NCI-H1105 treated with DMSO at 0.1 percent for 48 hours (cell line): ENCODE results near the gene CGREF1.
"Not testable (repeated sequence)": the region's sequence is repeated elsewhere in the genome, so short reads cannot be mapped to it uniquely, and the experiment has no call there.

ENCODE experiments used
- DNase-seq: peaks from one replicate; lab custom pipeline; 2025; lab: John Stamatoyannopoulos, UW

Gene CGREF1

GRCh38 chr2:27087823-27088410 lies 31.0 kb downstream of the CGREF1 start:
- no peak for DNase-seq

GRCh38 chr2:27086724-27087593 lies 32.0 kb downstream of the CGREF1 start, which contains the start of gene KHK:
KHK (plus strand) TSS chr2:27086772; CDS start chr2:27087260, 488 bp downstream.
- peak; percentile 75 for DNase-seq

- peak; percentile 88 for DNase-seq
Measured at GRCh38 chr2:27086090-27086723, 32.7 kb downstream of the CGREF1 start.

GRCh38 chr2:27085673-27086089 lies 33.2 kb downstream of the CGREF1 start:
- peak; percentile 37 for DNase-seq

- DNase-seq = no peak
Measured at GRCh38 chr2:27085062-27085672, 33.8 kb downstream of the CGREF1 start.

GRCh38 chr2:27084297-27085061 lies 34.4 kb downstream of the CGREF1 start:
- DNase-seq = no peak

- DNase-seq = no peak
Measured at GRCh38 chr2:27083410-27084296, 35.3 kb downstream of the CGREF1 start.

- DNase-seq = no peak
Measured at GRCh38 chr2:27082773-27083409, 36.0 kb downstream of the CGREF1 start.

- no peak for DNase-seq
Measured at GRCh38 chr2:27081984-27082772, 36.8 kb downstream of the CGREF1 start.

- no peak for DNase-seq
Measured at GRCh38 chr2:27080603-27080936, 38.4 kb downstream of the CGREF1 start.

- DNase-seq = no peak
Measured at GRCh38 chr2:27080140-27080469, 38.8 kb downstream of the CGREF1 start.

- no peak for DNase-seq
Measured at GRCh38 chr2:27079233-27080139, 39.4 kb downstream of the CGREF1 start.

GRCh38 chr2:27078267-27079194 lies 40.4 kb downstream of the CGREF1 start, which contains the start of gene EMILIN1:
EMILIN1 (plus strand) TSS chr2:27078615; CDS start chr2:27079066, 451 bp downstream.
- DNase-seq = no peak

GRCh38 chr2:27077231-27077630 lies 41.7 kb downstream of the CGREF1 start:
- DNase-seq = no peak

- DNase-seq = no peak
Measured at GRCh38 chr2:27076323-27076722, 42.6 kb downstream of the CGREF1 start.

- not testable (repeated sequence) for DNase-seq
Measured at GRCh38 chr2:27075566-27075871, 43.4 kb downstream of the CGREF1 start.
